NCI-H748 (cell line): ENCODE data around the gene FSTL4.

Source experiments
- DNase-seq: peaks from one replicate; lab custom pipeline; 2025; ENCODE audit not compliant: unreplicated experiment; lab: John Stamatoyannopoulos, UW

FSTL4 gene

DNA sequence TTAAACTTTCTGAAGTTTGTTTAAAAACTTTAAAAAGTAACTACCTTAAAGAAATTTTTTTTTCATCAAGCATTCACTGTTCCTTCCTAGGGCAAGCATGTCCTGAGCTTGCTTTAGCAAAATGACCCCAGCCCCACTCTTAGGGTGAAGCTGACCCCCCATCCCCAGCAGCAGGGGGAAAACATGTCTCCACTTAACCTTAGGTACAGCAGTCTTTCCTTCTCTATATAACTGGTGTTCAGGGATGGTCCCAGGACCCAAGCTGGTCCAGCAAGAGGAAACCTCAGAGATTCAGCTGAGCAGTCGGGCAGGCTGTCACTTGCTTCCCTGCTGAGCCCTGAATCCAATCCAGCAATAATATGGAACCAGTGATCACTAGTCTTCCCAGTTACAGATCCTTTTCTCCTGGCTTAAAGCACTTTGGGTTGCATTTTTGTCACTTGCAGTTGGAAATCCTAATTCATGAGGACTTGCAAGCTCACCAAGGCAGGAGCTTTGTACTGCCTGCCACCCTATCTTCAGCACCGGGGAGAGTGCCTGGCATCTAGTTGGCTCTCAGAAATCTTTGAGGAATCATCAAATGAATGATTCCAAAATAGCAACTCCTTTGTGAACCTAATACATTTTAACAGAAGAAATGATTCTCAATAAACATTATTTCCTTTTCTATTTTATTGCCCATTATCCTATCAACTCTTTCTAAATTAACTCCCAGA, 91.2 kb downstream of the FSTL4 start:
- DNase-seq, result no peak

DNA sequence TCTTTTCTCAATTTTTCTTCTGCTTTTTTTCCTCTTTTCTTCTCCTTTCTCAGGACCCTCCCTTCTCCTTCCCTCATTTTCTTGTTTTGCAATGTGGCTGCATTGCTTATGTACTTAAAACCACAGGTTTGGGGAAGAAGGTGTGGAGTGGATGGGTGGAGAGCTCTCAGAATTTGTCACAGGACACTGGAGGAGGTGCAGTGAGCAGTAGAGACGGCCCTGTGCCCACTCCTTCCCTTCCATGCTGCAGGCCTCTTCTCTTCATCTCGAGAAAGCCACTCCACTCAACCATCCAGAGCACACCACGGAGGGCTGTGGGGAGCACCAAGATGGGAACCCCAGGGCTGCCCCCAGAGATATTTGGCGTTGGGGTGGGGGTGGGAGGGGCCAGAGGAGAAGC, 92.3 kb downstream of the FSTL4 start:
- DNase-seq, result no peak

DNA sequence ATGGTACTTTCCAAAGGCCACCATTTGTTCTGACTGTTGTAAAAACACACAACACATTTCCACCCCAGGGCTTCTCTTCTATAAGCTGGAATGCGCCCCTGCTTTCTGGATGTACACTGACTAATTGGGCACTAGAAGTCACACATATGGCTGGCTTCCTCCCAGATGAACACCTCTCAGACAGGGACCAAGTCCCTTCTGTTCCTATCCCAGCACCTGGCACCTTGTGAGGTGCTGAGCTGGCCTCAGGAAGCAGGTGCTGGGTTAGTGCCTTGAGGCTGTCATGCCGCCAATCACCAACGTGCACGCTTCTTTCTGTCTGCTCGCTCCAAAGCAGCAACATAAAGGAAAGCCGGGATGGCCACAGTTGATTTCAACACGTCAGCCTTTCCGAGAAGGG, 93.2 kb downstream of the FSTL4 start:
- no peak for DNase-seq

DNA sequence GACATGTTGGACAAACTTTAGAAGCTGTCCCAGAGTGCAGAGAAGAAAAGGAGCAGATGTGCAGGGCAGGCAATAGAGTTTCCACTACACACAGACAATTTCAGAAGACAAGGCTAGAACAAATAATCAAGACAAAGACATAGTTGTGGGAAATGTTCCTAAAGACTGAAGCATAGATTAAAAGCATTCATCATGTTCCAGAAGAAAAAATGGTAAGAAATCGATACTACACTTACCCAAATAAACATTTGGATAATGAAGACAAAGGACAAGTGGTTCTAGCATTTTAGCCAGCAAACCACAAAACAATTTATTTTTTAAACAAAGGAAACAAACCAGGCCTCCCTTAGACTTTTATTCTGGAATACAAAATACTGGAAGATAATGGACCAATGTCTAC, 97.9 kb downstream of the FSTL4 start:
- DNase-seq, result peak; percentile 35

DNA sequence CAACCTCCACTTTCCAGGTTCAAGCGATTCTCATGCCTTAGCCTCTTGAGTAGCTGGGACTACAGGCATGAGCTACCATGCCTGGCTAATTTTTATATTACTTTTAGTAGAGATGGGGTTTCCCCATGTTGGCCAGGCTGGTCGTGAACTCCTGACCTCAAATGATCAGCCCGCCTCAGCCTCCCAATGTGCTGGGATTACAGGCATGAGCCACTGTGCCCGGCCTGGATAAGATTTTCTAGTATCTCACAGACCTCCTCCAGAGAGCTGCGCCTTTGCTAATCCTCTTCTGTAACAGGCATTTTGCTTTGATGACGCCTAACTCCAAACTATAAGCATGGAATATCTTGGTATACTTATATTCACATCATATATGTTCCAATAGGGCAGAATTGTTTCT, 99.4 kb downstream of the FSTL4 start:
- no peak for DNase-seq

DNA sequence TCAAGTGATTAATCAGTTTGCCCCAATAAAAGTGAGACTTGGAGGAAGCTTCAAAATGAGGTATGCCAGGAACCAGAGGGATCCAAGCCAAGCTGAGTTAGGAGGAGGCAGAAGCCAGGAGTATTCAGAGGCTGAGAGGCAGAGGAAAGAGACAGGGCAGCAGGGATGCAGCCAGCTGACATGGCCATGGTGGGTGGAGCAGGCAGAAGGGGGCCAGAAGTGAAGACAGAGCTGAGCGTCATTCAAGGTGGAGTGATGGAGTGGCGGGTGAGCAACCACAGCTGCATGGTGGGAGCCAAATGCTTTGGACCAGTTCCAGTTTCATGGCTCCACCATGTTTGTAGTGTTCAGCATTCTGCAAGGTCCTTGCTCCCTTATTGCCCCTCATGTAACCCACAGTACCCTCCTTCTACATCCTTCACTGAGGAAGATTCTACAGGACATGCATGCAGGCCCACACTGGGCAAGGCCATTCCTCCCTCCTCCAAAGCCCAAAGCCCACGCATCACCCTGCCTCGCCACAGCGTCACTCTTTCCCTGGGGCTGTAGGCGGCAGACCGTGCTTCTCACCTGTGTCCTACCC, 100.6 kb downstream of the FSTL4 start:
- DNase-seq, result no peak

DNA sequence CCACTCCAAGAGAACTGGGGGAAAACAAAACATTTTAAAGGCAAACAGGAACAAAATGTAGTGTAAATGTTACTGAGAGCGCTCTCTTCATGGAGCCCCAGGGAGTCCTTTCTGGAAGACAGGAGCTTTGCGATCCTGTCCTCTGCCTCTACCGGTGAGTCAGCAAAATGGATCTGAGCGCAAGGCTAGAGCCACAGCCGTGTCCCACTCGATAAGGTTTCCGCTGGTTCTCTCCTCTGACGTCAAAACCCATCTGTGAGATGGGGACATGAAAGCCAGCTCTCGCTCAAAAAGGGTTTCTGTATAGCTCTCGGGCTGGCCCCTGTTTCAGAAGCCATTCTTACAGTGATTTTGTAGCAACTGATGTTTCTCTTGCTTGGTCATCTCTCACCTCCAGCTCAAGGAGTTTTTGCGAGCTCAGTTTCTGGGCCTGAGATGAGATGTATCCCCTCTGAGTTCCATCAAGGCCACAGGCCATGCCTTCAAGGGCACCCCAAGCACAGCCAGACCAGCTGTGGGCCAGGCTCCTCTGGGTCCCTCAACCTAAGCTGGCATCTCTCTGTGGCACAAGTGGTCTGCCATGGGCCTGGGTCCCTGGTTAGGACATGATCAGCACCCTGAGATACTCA, 101.6 kb downstream of the FSTL4 start:
- no peak for DNase-seq

DNA sequence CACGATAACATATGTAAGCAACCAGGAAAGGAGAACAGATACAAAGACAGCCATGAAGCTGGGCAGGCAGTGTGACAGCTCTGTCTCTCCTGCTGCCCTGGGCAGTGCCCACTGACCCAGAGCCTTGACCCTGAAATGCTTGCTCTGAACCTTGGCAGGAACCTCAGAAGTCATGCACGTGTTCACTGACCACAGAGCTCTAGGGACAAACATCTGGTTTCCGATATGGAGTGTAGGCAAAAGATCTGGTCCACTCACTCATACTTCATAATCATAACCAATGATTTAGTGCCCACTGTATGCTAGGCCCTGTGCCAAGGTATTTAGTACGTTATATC, 102.6 kb downstream of the FSTL4 start:
- DNase-seq, result no peak

DNA sequence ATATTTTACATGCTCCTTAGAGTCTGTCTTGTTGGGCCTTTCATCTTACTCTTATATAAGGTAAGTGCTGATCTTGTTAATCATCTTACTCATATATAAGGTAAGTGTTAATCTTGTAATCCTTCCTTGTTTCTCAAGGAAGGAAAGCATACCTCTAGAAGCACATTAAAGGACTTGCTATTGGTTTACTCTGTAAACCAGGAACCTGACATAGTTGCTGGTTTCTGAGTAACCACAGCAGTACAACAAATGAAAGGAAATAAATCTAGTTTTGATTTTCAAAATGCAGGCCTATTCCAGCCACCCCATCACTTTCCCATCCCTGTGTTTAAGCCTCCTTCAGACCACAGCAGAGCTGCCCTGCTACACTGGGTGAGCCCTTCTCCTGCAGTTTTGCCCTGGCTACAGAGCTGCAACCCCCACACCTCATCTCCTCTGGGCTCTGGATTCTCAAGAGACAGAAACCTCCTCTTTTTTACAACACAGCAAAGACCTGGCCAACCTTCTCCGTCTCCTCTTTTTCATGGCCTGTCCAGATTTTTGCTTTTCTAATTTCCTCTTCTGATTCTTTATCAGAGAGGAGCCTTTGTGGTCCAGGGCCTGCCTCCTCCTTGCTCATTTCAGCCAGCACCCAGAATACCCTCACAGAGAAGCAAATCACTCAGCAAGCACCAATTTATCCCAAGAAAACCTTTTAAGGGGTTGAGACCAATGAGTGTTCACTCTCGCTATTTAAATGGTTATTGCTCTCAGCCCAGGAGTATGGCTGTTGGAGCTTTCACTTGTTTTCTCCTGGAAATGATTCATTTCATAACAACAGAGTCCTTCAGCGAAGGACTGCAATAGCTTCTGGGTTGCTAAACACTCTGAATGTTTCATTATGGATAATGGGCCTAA, 103.2 kb downstream of the FSTL4 start:
- no peak for DNase-seq

DNA sequence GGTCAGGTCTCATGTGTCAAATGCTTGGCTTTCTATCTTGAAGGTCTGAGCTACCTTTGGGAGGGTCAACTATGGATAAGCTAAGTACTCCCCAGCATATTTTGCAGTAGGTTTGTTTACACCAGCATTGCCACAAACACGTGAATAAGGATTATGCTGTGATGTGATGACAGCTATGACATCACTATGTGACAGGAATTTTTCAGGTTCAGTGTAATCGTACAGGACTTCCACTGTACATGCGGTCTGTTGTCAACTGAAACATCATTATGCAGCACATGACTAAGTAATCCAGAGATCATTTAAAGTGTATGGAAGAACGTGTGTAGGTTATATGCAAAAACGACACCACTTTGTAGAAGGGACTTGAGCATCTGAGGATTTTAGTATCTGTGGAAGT, 104.0 kb downstream of the FSTL4 start:
- DNase-seq, result no peak

DNA sequence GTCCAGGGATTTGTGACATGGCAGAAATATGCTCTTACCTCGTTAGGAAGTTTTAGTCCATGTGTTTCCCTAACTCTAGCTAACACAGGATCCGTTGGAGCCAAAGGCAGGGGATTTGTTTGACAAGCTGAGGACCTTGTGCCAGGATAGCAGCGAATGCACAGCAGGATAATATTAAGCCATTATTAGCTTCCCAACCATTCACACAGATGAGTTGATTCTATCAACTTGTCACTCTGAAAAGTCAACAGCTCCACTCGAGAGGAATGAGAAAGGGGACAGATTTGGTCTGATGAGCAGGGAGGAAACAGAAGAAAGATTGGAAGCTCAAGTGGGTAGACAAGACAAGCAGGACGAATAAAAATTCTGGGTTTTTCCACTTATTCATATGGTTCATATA, 106.2 kb downstream of the FSTL4 start:
- DNase-seq, result peak; percentile 60

DNA sequence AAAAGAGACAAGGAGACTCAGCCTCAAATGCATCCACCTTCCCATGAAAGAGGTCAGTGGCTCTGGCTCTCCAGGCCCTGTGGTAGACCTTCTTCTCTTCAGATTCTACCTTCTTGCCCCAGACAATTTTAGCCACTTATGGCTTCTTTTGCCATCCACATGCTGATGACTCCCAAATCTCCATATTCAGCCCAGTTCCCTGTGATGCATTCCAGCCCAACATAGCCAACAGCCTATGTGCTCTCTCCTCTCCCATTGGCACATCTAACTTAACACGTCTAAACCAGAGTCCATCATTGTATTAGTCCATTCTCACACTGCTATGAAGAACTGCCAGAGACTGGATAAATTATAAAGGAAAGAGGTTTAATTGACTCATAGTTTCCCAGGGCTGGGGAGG, 108.8 kb downstream of the FSTL4 start:
- no peak for DNase-seq

DNA sequence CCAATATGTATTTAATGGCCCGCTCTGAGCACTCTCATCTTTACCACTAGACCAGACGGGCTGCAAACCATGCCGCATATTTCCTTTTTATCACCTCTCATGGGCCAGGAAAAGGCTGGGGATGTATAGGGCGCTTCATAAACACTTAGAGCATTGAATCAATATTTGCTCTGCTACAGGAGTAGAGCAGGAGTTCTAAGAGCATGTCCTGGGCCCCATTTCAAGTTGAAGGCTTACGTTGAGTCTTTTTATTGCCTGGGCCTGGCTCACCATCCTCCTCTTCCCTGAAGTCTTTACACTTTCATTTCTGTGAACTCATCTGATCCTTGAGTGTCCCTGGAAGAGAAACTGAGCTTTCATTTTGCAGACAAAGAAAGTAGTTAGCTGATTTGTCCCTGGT, 112.4 kb downstream of the FSTL4 start:
- peak; percentile 59 for DNase-seq

DNA sequence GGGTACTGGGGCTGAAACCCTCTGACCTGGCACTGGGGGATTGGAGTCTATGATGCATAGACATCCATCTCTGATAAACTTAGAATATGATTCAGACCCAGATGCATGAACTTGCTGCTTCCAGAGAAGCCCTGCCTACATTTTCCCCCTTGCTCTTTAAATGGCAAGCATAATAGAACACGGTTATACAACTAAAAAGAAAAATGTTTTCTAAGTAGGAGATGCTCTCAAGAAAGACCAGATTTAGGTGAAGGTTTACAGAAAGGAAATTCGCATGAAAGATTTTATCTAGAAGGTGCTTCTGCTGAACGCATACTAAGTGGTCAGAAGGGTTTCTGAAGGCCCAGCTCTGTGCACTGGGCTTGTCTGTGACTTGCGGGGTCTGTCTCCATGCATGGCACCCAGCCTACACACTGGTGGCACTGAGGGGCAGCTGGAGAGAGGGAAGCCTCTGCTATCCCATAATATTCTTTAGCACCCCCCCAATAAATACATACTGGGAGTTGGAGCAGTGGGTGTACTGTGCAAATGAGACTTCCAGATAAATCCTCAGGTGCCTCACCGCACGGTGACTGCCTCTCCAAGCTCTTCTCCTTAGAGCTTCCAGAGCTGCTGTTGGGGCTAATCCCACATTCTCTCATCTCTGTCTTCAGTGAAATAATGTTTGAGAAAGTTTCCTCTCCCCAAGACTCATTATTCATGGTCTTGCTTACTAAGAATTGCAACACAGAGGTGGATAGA, 114.6 kb downstream of the FSTL4 start:
- DNase-seq, result no peak

DNA sequence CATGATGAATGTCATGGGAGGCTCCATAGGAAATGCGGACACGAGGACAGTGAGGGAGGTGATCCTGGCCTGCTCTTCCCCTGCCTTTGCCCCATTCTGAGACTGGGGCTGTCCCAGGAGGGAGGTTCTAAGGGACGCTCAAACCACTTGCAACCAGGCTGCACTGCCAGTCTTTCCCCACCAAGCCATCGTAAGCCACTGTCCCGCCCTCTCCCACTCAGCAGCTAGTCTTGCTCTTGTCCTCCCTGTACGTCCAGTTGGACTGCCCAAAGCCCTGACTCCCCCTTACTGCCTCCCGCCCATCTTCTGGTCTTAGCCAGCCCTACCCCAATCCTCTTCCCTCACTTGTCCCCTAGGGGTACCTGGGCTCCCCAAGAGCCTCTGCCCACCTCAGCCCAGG, 115.7 kb downstream of the FSTL4 start:
- no peak for DNase-seq

DNA sequence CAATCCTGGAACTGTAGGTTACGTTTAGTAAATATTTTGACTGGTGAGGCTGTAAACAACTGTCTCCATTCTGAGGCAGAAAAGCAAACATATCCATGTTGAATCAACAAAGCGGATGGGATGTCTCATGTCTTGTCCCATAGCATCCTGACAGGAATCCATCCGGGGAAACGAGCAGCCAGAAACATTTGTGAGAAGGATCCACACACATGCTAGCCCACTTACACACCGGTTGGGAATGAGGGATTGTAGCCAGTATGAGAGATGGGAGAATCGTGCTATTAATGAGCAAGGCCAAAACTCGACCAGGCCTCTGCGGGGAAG, 117.5 kb downstream of the FSTL4 start:
- DNase-seq, result no peak

DNA sequence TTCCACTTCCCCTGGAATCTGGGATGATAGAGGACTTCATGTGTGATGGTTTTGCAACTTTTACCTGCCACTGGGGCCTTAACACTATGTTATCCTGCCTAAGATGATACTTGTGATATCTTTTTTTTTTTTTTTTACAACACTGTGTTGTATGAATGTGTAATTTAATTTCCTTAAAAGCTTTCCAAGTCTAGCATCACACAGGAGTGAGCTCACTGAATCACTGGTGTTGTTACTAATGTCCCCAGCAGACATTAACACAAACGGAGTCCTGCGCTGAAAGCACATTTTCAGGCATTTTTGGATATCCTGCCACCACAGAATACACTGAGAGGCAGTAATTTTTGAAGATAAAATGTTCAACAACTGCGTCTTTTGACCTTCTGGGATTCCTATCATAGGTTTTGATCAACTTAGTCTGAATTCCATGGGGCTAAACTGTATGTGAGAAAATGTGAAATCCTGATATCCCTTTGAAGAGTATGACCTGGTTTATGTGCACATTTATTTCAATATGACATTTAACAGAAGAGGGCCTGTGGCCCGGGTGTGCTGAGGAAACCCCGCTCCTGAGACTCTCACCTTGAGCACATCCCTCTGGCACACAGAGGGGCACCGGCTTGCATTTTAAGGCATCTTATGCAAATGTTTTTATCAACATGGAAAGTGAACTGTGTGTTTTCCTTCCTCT, 118.0 kb downstream of the FSTL4 start:
- no peak for DNase-seq

DNA sequence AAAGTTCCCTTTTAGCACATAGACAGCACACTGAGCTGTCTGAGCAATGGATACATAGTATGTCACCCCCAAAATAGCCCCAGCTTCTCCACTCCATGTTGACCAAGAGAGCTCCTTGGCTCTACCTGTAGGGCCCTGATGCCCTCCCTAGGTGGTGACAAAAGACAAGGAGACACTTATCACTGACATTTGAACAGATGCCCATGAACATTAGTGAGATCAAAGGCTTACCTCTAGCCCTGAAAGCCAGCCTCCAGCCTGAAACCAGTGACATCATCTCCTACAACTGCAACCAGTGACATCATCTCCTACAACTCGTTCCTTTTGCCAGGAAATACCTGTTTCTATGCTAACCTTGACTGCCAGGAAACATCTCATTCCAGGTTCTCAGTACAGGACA, 122.7 kb downstream of the FSTL4 start:
- peak; percentile 46 for DNase-seq

DNA sequence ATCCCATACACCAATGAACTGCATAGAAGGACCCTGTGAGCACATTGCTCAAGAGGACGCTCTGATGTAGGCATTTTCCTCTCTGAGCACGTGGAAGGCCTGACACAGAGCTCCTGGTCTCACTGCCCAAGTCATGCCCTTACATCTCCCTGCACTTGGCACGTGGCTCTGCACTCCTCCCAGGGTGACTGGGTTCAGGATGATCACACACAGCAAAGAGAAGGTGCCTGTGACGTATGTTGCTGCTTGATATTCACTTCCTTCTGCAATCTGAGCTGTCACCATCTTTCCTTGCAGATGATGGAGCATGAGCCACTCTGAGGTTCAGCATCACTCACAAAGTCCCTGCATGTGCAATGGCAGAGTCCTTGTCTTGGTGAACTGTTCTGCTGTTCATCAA, 125.2 kb downstream of the FSTL4 start:
- no peak for DNase-seq

DNA sequence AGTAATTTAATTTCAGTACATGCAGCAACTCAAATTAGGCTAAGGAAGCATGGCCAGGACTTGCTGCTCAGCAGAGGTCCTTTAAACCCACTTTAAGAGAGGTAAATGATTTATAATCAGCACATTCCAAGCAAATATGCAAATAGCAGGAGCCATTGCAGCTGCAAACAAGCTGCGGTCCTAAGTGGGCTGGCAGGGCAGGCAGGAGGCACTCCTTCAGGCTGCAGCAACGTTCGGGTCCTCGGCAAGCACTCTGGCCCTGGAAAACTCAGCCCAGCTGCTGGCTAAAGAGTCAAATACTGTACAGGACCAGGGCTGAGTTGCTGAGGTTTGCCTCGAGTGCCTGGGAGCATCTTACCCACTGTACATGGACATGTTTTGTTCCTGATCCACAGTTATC, 126.9 kb downstream of the FSTL4 start:
- DNase-seq, result no peak
